NCI-H187 (cell line): Measurements from ENCODE around the gene SLC38A10.
"Not testable (repeated sequence)": the region's sequence is repeated elsewhere in the genome, so short reads cannot be mapped to it uniquely, and the experiment has no call there.

Source experiments
- DNase-seq, 2 experiments: peaks; one replicate each; lab custom pipeline; 2025; lab: John Stamatoyannopoulos, UW

SLC38A10 gene

DNA sequence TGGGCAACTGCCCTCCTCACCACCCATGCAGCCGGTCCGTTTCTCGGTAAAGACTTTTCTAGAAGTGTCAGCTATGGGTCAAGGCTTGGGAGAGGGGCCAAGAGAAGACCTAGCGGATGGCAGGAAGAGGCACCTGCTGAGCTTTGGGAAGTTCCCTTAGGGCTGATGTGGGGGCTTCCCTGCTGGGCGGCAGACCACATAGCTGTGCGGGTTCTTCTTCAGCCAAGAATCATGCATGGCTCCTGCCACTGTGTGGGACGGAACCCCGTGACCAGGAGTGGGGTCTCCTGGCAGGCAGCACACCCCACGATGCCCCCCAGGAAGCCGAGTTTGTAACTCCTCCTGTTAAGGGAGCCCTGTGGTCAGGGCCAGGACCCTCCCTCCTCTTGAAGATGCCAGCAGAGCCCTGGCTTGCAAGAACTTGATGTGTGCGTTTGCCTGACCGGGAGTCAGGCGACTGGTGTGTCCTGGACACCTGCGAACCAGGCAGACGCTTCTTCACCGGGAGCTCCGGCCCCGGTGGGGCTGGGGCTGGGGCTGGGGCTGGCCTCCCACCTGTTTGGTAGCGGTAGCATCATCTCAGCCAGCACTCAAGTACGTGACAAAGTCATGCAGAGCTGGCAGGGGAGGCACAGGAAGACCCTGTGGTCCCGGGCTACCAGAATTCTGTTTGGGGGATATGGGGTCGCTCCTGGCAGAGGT is 17.7 kb upstream of the SLC38A10 start:
- DNase-seq: no peak

DNA sequence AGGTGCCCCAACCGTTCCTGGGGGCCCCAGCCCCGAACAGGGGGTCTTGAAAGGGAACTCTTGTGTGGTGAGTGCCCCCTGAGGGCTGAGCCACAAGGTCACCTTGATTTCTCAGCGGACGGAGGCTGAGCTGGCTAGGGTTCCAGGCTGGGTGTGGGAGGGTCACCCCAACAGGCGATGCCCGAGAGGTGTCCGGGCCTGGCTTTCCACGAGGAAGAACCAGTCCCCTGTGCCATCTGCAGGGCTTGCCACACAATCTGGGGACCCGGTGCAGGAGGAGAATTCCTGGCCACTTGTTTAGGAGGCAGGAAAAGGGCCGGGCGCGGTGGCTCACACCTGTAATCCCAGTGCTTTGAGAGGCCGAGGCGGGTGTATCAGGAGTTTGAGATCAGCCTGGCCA is 16.8 kb upstream of the SLC38A10 start:
- no peak for DNase-seq

DNA sequence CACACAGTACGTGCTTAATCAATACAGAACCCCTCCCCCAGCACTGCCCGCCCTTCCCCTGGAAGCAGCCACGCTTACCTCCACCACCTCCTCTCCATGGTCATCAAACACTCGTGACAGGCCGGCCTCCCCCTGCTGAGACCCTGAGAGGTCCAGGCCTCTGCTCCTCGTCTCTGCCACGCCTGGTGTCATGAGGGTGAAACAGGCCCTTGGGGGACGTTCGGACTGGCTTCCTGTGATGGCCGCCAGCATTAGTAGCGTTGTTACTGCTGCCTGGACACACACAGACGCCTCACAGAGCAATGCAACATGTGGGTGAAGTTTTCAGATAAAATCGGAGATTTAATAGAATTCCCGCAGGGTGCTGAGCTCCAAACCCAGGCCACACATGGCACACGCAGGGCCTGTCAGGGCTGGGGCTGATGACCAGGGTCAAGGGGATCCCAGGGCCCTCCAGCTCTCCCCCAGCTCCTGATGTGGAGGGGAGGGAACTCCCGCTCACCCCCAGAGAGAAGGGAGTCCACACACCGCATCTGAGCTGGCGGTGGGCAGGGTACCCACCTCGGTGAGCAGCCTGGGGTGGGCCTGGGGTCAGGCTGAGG is 15.9 kb upstream of the SLC38A10 start:
- no peak for DNase-seq

DNA sequence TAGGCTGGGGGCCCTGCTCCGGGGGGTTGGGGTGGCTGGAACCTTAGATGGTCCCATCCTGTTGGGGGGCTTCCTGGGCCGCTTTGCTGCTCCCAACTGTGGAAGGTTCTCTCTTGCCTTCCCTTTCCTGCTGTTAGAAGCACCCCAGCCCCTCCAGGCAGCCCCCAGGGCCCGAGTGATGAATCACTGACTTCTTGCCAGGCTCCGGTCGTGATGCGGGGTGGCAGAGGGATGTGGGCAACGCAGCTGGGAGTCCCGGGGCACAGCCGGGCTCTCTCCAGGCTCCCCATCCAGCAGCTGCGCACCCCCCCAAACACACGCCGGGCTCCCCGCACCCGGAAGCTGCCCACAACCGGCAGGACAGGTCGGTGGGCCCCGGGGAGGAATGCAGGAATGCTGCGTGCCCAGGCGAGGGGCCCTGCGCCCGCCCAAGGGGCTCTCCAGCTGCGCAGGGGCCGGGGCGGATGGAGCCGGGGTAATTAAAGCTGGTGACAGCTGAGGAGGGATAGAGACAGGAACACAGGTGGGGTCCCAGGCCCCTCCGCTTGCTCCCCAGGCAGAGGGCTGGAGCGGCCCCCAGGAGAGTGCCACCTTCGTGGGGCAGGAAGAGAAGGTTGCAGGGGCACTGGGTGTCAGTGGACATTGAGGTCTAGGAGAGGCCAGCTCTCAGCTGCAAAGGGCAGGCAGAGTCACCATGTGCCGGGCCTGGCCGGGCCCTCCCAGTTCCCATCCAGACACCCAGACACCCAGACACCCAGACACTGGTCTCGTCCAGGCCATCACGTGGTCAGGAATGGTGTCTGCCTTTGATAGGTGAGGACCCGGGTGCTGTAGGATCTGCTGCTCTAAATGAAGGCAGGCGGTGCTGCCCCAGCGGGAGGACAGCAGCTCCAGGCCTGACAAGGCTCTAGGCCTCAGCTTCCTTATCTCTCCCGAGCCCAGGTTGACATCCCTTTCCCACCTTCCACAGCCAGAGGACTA is 15.0 kb upstream of the SLC38A10 start:
- no peak for DNase-seq

DNA sequence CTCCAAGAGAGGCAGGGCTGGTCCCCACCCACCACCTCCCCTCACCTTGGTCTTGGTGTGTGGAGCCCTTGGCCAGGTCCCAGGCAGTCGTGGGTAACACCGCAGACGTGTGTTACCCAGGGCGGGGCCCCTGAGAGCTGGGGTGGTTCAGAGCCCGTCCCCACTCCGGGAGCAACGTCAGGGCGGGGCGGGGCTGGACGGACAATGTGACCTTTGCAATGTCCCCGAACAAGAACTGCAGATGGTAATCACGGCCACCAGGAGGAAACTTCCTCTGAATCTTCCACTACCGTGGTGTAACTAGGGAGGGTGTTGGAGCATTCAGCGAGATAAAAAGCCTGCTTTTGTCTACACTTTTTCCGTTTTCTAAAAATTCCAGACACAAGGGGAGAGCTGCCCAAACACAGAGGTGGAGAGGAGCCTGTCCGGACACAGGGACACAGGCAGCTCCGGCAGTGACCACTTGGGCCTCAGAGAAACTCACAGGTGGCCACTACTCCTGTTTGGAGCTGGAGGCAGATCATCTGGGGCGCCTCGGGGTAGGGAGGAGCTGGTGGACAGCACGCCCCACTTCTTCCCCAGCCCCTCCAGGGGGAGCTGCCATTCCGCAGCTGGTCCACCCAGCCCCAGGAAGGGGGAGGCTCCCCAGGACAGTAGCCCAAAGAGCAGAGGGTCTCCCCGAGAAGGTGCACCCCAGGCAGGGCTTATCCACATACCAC is 14.2 kb upstream of the SLC38A10 start:
- no peak for DNase-seq

DNA sequence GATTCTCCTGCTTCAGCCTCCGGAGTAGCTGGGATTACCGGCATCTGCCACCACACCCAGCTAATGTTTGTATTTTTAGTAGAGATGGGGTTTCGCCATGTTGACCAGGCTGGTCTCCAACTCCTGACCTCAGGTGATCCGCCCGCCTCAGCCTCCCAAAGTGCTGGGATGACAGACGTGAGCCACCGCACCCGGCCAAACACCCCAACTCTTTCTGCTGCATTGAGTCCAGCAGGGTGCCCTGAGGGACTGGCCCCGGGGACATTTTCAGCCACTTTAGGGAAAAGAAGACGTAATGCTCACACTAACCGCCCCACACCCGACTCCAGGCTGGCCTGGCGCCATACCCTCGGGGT is 13.7 kb upstream of the SLC38A10 start:
- DNase-seq: not testable (repeated sequence)

DNA sequence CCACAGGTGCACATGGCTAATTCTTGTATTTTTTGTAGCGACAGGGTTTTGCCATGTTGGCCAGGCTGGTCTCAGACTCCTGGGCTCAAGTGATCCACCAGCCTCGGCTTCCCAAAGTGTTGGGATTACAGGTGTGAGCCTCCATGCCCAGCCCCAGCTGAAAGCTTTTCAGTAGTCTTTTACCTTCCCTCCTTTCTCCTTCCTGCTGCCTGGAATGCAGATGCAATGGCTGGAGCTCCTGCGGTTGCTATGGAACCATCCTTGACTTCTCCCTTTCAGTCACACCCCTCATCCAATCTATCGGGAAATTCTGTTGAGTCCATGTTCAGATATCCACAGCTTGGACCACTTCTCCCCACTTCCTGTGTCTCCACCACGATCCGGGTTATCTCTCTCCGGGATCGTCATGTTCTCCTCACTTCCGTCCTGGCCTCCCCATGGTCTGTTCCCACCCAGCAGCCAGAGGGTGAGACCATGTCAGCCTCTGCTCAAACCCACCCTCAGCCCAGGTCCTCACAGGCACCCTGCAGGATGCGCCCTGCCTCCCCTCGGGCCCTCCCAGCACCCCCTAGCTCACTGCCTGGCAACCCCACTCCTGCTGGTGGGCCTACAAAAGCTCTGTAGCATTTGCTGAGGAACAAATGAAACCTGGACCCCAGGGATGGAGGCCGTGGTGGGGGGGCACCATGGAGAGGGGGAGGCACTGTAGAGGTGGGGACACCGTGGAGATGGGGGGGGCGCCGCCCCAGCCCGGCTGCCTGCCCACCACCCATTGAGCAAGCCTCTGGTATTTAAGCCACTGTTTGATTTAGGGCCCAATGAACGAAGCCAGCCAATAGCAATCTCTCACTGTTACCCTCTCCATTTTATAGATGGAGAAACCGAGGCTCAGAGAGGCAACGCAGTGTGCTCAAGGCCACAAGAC is 12.8 kb upstream of the SLC38A10 start:
- no peak for DNase-seq

DNA sequence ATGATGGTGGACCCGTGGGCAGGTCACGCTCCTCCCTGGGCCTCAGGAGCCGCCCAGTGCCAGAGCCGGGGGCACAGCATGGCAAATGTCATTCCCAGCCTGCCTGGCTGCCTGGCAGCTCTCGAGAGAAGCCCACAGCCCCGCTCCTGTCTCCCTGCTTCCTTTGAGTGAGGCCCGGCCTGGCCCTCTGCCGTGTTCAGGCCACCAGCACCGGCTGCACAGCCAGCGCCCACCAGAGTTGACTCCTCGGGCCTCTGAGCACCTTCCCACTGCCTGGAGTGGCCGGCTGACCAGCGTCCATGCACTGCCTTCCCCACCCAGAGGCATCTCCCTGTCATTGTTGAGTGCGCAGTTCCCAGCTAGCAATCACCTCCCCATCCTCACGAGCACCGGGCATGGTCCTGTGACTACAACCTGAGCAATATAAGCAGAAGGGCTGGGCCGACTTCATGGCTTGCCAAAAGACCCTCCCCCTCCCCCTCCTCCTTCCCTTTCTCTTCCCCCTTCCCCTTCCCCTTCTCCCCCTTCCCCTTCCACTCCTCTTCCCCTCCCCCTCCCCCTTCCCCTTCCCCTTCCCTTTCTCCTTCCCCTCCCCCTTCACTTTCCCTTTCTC is 11.9 kb upstream of the SLC38A10 start:
- no peak for DNase-seq

DNA sequence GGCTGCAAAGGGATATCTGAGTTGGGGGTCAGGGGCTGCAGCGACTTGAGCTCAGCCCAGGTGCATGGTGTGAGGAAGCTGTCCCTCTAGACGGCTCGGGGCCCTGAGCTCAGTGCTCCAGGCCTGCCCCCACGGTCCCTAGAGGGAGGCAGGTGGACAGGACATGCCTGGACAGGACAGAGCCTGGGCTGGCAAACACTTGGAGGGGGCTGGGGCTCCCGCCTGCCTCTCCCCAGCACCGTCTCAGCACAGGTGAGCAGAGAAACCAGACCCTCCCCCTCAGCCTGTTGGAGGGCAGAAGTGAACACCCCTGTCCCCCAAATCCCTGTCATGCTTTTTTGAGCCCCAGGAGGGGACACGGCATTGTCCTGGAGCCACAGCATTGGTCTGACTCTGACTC is 11.4 kb upstream of the SLC38A10 start:
- DNase-seq: no peak

DNA sequence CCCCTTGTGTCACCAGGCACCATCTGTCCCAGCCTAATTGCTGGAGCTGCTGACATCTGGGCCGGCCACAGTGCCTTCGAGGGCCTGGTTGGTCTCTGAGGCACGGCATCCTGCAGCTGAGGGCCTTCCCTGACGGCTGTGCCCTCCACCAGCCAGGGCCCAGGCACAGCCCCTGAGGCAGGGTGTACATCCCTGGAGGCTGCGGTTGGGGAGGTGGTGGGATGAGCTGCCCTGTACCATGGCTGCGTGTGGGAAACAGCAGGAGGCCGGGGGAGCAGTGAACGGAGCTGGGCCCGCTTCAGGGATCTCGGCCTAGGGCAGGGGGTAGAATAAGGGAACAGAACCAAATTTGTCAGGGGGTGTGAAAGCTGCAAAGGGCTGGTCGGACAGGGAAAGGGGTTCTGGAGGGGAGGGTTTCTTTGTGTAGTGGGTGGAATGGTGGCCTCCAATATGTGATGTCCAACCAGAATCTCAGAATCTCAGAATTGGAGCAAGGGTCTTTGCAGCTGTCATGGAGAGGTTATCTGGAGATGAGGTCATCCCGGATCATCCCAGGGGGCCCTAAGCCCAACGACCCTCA is 10.0 kb upstream of the SLC38A10 start:
- DNase-seq: no peak

DNA sequence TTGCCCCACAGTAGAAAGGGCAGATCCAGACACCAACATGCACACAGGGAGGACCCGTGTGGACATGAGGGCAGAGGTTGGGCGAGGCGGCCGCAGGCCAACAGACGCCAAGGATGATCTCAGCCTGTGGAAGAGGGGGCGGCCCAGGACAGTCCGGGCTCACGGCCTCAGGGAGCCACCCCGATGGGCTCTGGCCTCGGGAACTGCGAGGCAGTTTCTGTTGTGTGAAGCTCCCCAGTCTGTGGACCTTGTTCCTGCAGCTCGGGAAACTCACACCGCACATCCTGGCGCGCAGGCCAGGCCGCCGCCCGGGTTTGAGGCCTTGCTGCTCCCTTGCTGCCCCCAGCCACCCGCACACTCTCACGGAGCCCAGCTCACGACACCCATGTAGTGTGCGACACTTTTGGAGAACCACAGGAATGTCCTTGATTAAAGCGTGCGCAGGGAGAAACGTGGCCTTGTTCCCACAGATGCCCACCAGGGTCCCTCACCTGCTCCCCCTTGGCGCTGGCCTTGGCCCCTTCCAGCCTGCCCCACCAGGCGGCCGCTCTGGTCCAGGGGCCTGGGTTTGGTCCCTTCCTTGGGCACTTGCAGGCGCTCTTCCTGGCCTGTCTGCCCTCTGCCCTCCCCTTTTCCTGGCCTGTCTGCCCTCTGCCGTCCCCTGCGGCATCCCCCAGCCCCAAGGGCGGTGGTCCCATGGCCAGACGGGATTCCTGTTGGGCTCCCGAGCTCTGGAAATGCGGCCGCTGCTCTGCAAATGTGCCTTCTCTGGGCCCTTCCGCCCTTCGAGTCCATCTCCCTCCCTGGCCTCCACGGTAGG is 9.3 kb upstream of the SLC38A10 start:
- DNase-seq: no peak

DNA sequence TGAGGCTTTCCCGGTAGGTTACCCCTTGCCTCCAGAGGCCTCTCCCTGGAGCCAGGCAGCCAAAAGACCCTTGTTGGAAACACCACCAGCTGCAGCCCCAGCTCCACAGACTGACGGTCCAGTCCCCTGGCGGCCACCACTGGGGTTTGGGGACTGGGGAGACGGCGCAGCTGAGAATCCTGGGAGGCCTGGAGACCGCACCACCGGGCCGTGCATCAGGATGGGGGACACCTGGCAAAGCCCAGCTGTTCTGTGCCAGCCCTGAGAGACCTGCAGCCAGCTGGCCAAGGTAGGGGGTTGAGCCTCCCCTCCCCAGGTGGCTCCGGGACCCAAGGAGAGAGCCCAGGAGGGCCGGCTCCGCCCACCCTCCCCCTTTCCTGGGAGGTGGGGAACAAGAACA is 8.3 kb upstream of the SLC38A10 start:
- no peak for DNase-seq

DNA sequence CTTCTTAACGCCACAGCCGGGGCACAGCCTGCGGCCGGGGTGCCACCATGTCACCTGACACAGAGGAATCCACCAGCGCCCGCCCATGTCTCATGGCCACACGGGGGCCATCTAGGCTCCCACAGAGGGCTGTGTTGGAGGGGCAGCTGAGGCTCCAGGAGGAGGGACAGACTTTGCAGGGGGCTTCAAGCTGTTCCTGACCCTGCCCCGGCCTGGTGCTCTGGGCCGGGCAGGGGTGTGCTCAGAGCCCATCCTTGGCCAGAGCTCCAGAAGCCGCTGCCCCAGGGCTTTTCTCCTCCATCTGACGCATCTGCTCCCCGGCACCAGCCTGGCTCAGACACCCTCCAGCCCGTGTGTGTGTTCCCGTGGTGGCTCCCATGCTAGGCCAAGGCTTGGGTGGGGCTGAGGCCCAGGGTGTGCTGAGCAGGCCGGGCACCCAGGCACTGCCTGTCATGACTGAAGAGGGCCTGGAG is 7.8 kb upstream of the SLC38A10 start:
- no peak for DNase-seq

DNA sequence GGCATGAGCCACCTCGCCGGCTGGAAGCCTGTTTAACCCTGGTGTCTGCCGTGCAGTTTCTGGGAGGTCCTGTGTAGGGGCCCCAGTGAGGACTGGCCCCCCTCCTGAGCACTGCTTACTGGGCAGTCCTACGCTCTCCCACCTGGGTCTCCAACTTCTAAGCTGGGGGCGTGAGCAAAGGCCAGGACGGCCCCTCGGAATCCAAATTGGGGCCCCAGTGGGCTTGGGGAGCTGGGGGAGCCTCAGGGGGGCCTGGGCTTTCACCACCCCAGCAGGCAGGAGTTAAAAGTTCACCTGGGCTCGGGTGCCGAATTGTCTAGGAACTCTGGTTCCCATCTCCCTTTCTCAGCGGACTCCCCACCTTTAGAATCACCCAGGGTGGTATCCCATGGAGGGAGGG is 7.2 kb upstream of the SLC38A10 start:
- DNase-seq: no peak

DNA sequence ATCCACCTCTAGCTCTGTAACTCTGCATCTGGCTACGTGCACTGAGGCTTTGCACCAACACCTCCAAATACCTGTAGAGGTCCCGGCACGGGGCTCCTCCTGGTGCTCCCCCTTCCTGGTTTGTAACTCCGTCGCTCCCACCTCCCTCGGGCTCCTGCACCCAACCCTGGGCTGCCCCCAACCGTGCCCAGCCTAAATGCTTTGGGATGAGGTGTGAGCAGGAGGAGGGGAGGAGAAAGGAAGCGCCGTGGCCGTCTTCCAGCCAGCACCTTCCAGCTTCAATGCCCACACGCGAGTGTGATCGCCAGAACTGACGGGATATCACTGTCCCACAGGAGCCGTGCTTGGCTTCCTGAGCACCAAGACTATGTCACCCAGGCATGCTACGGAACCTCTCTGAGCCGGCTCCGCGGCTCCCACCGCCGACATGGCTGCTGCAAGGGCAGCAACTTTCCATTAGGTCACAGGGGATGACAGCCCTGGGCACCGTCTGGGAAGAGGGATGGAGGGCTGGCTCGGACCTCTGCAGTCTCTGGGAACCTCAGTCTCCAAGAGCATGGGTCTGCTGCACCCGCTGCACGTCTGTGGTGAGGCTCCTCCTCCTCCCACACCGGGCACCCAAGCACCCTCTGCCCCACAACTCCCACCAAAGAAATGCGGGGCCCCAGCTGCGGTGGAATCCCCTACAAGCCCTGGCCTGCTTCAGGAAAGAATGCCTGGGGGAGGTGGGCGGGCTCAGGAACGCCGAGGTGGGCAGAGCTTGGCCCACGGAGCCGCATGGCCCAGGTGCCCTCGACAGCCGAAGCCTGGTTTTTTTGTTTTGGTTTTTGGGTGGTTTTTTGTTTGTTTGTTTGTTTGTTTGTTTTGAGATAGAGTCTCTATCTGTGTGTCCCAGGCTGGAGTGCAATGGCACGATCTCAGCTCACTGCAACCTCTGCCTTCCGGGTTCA is 6.4 kb upstream of the SLC38A10 start:
- DNase-seq: no peak

DNA sequence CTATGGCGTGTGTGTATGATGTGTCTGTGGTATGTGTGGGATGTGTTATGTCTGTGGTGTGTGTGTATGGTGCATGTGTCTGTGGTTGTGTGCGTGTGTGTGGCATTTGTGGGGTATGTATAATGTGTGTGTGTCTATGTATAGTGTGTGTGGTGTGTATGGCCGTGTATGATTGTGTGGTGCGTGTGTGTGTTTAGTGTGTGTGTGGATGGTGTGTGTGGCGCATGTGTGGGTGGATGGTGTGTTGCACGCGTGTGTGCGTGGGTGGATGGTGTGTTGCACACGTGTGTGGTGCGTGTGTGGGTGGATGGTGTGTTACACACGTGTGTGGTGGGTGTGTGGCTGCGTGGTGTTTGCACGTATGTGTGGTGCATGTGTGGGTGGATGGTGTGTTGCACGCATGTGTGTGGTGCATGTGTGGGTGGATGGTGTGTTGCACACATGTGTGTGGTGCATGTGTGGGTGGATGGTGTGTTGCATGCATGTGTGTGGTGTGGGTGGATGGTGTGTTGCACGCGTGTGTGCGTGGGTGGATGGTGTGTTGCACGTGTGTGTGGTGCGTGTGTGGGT is 5.6 kb upstream of the SLC38A10 start:
- no peak for DNase-seq

DNA sequence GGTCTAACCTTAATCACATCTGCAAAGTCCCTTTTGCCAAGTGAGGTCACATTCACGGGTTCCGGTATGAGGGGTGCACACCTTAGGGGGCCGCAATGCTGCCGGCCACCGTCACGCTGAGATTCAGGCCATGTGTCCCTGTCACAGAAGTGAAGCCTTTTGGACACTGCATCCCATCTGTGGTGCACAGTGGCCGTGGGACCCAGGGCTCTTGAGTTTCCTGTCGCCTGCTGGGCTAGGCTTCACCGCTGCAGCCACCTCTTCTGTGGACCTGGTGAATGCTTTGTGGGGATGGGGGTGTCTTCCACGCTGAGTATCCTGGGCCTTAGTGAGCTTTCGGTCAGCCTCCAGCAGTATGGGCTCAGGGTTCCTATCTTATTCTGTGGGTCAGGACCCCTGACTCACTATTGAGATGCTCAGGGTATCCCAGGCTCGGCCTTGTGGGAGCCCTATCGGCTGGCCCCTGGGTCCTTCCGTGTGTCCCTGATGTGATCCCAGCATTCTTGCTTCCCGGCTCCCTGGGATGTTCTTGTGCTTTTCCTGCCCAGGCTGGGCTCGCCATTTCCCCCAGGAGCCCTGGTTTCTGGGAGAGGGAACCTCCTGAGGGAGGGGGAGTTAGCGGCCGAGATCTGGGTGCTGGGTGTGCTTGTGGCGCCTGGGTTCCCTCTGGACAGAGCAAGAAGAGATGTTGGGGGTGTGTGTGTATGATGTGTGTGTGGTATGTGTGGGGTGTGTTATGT is 4.9 kb upstream of the SLC38A10 start:
- no peak for DNase-seq
